Activated T-cell treated with anti-CD3 and anti-CD28 coated beads, Interleukin-2, amount 50 U/mL, for 24 hours (primary cell): ENCODE results near the gene TAS2R60.
A peak's percentile ranks its signal among the peaks of the same experiment; 100 is the strongest.
"Not testable (repeated sequence)": the region's sequence is repeated elsewhere in the genome, so short reads cannot be mapped to it uniquely, and the experiment has no call there.

ENCODE experiments used
- DNase-seq: peaks from one replicate; pipeline ENCODE4 v3.0.0-alpha.2; 2020
- H3K27ac Mint-ChIP-seq: 2 replicates; pipeline ENCODE4 v1.8.0; 2020; ENCODE audit warnings: mild to moderate bottlenecking, mixed read lengths
- H3K27me3 Mint-ChIP-seq: 2 replicates; pipeline ENCODE4 v1.8.0; 2020; ENCODE audit warnings: mixed read lengths
- H3K36me3 Mint-ChIP-seq: 2 replicates; pipeline ENCODE4 v1.8.0; 2020; ENCODE audit warnings: low read depth, mixed read lengths
- H3K4me1 Mint-ChIP-seq: 2 replicates; pipeline ENCODE4 v1.8.0; 2020; ENCODE audit warnings: low read depth, mixed read lengths
- H3K4me3 Mint-ChIP-seq: 2 replicates; pipeline ENCODE4 v1.8.0; 2020; ENCODE audit warnings: mild to moderate bottlenecking, moderate library complexity, mixed read lengths
- H3K9me3 Mint-ChIP-seq: 2 replicates; pipeline ENCODE4 v1.8.0; 2020; ENCODE audit warnings: mixed read lengths

The TAS2R60 gene

GRCh38 chr7:143419880-143420279 lies 23.4 kb upstream of the TAS2R60 start:
- peaks cover 4% of the 10 kb centered on the region for H3K4me1 Mint-ChIP-seq
- H3K4me3 Mint-ChIP-seq = no peak overlapping the region
- H3K36me3 Mint-ChIP-seq = peaks cover 8% of the 10 kb centered on the region
- H3K27me3 Mint-ChIP-seq = no peaks in the 10 kb centered on the region
- H3K27ac Mint-ChIP-seq = no peak overlapping the region
- H3K9me3 Mint-ChIP-seq = no peaks in the 10 kb centered on the region
- no peak for DNase-seq

DNA sequence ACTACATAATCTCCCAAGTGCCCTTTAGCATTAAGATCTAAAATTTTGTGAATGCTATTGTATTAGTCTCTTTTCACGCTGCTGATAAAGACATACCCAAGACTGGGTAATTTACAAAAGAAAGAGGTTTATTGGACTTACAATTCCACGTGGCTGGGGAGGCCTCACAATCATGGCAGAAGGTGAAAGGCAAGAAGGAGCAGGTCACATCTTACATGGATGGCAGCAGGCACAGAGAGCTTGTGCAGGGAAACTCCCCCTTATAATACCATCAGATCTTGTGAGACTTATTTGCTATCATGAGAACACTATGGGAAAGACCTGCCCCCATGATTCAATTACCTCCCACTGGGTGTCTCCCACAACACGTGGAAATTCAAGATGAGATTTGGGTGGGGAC lies 22.6 kb upstream of the TAS2R60 start:
- not testable (repeated sequence) for H3K4me1 Mint-ChIP-seq, H3K27ac Mint-ChIP-seq, H3K36me3 Mint-ChIP-seq, H3K4me3 Mint-ChIP-seq, H3K9me3 Mint-ChIP-seq, H3K27me3 Mint-ChIP-seq, DNase-seq

DNA sequence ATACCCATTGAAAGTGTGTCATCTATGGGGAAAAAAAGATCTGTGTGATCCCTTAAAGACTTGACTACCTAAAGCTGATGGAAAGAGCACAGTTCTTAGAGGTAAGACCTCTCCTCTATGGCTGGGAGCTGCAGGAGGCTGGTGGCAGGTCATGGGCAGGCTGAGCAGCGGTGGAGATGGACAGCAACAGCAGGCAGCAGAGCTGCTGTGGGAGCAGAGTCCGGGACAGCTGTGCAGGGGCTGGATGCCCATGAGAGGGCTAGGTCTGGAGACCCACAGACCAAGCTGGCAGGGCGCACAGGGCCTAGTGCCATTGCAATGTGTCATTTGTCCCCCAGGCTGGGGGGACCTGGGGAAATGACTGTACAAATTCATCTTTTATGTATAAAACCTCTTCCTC lies 21.2 kb upstream of the TAS2R60 start:
- Mint-ChIP-seq H3K36me3 (peaks cover 8% of the 10 kb centered on the region), H3K4me1 (peaks cover 7% of the 10 kb centered on the region), H3K27ac (no peak overlapping the region), H3K27me3 (no peaks in the 10 kb centered on the region), H3K9me3 (no peaks in the 10 kb centered on the region), H3K4me3 (no peak overlapping the region)
- DNase-seq = no peak

DNA sequence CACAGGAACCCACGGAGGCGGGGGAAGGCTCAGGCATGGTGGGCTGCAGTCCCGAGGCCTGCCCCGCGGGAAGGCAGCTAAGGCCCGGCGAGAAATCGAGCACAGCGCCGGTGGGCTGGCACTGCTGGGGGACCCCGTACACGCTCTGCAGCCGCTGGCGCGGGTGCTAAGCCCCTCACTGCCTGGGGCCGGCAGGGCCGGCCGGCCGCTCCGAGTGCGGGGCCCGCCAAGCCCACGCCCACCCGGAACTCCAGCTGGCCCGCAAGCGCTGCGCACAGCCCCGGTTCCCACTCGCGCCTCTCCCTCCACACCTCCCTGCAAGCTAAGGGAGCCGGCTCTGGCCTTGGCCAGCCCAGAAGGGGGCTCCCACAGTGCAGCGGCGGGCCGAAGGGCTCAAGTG lies 18.8 kb upstream of the TAS2R60 start:
- H3K36me3 Mint-ChIP-seq, H3K27me3 Mint-ChIP-seq, DNase-seq, H3K9me3 Mint-ChIP-seq, H3K4me3 Mint-ChIP-seq, H3K27ac Mint-ChIP-seq, H3K4me1 Mint-ChIP-seq: not testable (repeated sequence)

- H3K9me3 Mint-ChIP-seq = no peaks in the 10 kb centered on the region
- peak overlapping the region; percentile 42 for H3K27ac Mint-ChIP-seq
- peaks cover 7% of the 10 kb centered on the region for H3K4me1 Mint-ChIP-seq
- no peak for DNase-seq
- no peaks in the 10 kb centered on the region for H3K27me3 Mint-ChIP-seq
- H3K4me3 Mint-ChIP-seq = no peak overlapping the region
- no peaks in the 10 kb centered on the region for H3K36me3 Mint-ChIP-seq
These were observed 16.6 kb upstream of the TAS2R60 start for GRCh38 chr7:143426479-143427142.

DNA sequence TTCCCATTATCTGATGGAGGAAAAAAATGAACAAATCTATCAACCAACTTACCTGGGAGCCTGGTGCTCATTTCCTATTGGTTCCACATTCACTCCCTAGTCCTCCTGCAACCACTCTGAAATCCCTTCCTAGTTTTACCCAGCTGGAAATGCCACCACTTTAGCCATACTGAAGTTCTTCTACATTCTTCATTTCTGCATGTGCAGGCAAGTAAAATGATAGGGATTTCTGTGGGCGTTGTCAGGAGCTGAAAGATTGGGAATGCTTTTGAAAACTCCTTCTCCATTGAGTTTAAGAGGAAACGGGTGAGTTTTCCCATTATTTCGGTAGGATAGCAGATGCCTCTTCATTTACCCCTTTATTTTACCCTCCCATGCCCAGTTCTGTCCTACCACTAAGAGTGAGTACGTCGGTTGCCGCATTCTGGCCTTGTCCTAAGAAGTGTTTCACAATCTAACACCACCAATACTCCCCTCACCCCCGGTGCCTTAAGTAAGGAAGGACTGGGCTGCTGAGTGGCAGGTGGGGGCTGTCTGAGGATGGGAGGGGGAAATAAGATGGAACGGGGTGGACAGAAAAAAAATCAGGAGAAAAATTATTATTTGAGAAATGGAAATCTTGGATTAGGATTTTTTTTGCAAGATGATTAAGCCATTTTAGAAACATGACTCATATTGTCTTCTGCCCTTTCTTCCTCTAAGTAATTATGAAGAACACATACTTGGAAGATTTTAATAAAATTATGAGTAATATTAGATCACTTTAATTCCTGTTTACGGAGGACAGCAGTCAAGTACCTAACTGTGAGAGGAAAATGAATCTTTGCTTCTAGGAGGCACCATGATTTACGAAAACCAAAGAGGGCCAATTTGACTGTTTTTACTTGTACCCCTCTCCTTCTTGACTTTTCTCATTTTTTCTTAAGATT lies 13.2 kb upstream of the TAS2R60 start:
- Mint-ChIP-seq H3K27me3 (no peaks in the 10 kb centered on the region), H3K36me3 (no peaks in the 10 kb centered on the region), H3K4me3 (no peak overlapping the region), H3K27ac (no peak overlapping the region), H3K4me1 (peaks cover 7% of the 10 kb centered on the region), H3K9me3 (no peaks in the 10 kb centered on the region)
- DNase-seq = no peak

GRCh38 chr7:143431109-143431508 lies 12.1 kb upstream of the TAS2R60 start:
- Mint-ChIP-seq H3K4me1 (peaks cover 8% of the 10 kb centered on the region), H3K27ac (no peak overlapping the region), H3K9me3 (no peaks in the 10 kb centered on the region), H3K4me3 (no peak overlapping the region), H3K36me3 (no peaks in the 10 kb centered on the region), H3K27me3 (no peaks in the 10 kb centered on the region)
- no peak for DNase-seq

GRCh38 chr7:143433759-143434158 lies 9.5 kb upstream of the TAS2R60 start:
- Mint-ChIP-seq H3K4me1 (peaks cover 24% of the 10 kb centered on the region), H3K27ac (no peak overlapping the region), H3K27me3 (no peaks in the 10 kb centered on the region), H3K9me3 (no peaks in the 10 kb centered on the region), H3K36me3 (no peaks in the 10 kb centered on the region), H3K4me3 (no peak overlapping the region)
- no peak for DNase-seq

DNA sequence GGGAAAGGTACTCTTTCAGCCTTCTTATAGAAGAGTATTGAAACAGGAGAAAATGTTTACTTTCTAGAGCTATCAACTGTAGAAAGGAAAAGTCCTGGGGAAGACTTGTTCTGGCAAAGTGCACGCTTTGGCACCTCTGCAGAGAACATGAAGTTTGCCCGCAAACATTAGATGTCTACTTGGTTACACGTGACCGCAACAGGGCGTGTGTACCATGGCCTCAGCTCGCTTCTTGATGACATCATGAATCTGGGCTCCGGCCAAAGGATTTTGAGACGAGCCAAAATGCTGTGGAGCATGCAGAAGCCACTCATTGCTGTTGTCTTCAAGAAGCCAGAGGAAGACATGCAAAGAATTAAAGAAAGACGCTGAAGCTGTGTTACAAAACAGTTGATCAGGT lies 8.6 kb upstream of the TAS2R60 start:
- Mint-ChIP-seq H3K4me3 (no peak overlapping the region), H3K4me1 (peaks cover 26% of the 10 kb centered on the region), H3K9me3 (no peaks in the 10 kb centered on the region), H3K27me3 (no peaks in the 10 kb centered on the region), H3K27ac (no peak overlapping the region), H3K36me3 (no peaks in the 10 kb centered on the region)
- DNase-seq = no peak

- no peak for DNase-seq
- Mint-ChIP-seq H3K4me1 (peaks cover 28% of the 10 kb centered on the region), H3K9me3 (no peaks in the 10 kb centered on the region), H3K36me3 (no peaks in the 10 kb centered on the region), H3K4me3 (no peak overlapping the region), H3K27ac (no peak overlapping the region), H3K27me3 (no peaks in the 10 kb centered on the region)
These were observed 8.0 kb upstream of the TAS2R60 start for GRCh38 chr7:143435266-143435665.

DNA sequence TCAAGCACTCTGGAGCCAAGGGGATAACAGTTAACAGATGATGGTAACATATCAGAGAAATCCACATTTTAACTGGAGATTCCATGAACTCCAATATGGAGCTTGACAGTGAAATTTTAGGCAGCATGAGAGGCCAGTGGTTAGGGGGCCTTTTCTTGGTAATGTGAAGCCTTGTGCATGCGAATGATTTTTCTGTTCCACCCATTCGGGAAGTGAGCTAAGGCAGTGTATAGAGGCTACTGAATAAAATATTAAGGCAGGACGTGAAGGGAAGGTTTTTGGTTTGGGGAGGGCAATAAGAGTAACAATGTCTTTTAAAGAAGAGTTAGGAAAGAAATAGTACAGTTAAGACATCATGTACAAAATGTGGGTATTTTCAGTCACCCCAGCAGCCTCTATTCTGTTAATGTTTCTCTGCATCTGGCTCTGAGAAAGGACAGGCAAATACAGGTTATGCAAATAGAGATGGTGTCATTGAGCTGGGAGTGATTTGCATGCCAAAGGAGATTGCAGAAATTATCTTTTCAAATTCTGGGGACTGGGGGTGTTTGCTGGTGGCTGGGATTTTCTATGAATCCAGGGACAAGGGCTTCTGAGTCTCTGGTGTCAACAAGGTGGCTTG lies 6.8 kb upstream of the TAS2R60 start:
- no peaks in the 10 kb centered on the region for H3K9me3 Mint-ChIP-seq
- no peak for DNase-seq
- H3K36me3 Mint-ChIP-seq = no peaks in the 10 kb centered on the region
- H3K27ac Mint-ChIP-seq = no peak overlapping the region
- no peak overlapping the region for H3K4me3 Mint-ChIP-seq
- no peaks in the 10 kb centered on the region for H3K27me3 Mint-ChIP-seq
- H3K4me1 Mint-ChIP-seq = peaks cover 28% of the 10 kb centered on the region

DNA sequence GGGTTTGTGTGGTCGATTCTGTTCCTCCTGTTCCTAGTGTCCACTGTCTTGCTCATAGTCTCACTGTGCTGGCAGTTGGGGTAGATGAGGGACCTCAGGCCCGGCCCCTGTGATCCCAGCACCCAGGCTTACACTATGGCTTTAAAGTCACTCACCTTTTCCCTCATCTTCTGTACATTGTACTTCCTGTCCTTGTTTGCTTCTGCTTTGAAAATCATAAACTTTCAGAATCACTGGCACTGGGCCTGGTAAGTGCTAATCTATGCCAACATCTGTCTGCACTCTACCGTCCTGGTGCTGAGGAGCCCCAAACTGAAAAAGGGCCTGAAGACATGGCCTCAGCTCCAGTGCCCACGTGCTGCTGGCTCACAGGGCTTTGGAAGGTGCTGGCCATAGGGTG lies 5.7 kb upstream of the TAS2R60 start:
- no peak overlapping the region for H3K4me3 Mint-ChIP-seq
- no peak for DNase-seq
- no peaks in the 10 kb centered on the region for H3K9me3 Mint-ChIP-seq
- H3K36me3 Mint-ChIP-seq = no peaks in the 10 kb centered on the region
- peak overlapping the region; percentile 42 for H3K27ac Mint-ChIP-seq
- no peaks in the 10 kb centered on the region for H3K27me3 Mint-ChIP-seq
- peaks cover 28% of the 10 kb centered on the region for H3K4me1 Mint-ChIP-seq

GRCh38 chr7:143439866-143440265 lies 3.4 kb upstream of the TAS2R60 start:
- H3K36me3 Mint-ChIP-seq = no peaks in the 10 kb centered on the region
- DNase-seq = no peak
- H3K27ac Mint-ChIP-seq = no peak overlapping the region
- H3K4me1 Mint-ChIP-seq = peaks cover 28% of the 10 kb centered on the region
- H3K27me3 Mint-ChIP-seq = no peaks in the 10 kb centered on the region
- H3K4me3 Mint-ChIP-seq = no peak overlapping the region
- no peaks in the 10 kb centered on the region for H3K9me3 Mint-ChIP-seq

GRCh38 chr7:143444063-143444782 lies 970 bp downstream of the TAS2R60 start:
- Mint-ChIP-seq H3K27ac (no peak overlapping the region), H3K36me3 (no peaks in the 10 kb centered on the region), H3K27me3 (no peaks in the 10 kb centered on the region), H3K4me3 (no peak overlapping the region), H3K4me1 (peaks cover 3% of the 10 kb centered on the region), H3K9me3 (no peaks in the 10 kb centered on the region)
- DNase-seq = no peak
